Activated CD4-positive, alpha-beta T cell treated with anti-CD3 and anti-CD28 coated beads, Interleukin-2, amount 50 U/mL, for 16 hours (primary cell): ENCODE results near the gene INO80C.
"Not testable (repeated sequence)": the region's sequence is repeated elsewhere in the genome, so short reads cannot be mapped to it uniquely, and the experiment has no call there.

Source experiments
- DNase-seq: peaks from one replicate; pipeline ENCODE4 v3.0.0-alpha.2; 2020

Gene INO80C

DNA sequence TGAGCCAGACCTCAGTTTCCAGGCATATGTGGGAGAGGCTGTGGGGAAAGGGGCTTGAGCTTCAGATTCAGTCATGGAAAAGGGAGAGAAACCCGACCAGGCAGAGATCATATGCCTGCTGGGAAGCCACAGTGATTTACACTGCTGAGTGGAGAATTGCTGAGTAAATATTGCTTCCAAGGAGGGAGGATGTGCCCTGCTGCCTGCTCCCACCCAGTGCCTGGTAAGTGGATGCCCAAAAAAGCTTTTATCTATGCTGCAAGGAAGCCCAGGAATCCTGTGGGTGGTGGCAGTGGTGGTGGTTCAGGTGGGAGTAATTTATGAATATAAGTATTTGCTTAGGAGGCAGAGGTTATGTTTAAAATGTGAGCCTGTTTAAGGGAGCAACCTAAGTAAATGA lies 39.5 kb downstream of the INO80C start:
- DNase-seq = no peak

DNA sequence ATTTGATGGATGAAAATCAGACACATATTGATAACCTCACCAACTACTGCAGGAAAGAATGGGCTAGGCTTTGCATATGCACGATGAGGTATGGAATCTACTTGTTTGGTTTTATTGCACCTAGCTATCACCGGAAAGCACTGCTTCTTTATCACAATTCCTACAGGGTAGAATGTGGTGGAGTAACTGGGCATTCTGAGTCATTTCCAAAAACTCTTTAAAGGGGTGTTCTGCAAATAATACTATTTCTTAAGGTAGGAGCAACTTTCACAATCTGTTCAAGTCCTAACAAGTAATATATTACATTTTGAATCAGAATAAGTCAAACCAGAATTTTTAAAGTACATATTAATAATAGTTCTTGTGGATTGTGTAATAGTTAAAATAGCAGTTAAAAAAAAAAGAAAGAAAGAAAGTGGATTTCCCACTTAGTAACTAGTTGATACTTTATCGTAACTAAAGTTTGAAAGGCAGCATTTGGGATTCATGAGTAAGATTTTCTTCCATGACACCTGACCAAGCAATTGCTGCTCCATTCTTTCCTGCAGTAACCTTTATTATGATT lies 40.5 kb downstream of the INO80C start:
- no peak for DNase-seq

DNA sequence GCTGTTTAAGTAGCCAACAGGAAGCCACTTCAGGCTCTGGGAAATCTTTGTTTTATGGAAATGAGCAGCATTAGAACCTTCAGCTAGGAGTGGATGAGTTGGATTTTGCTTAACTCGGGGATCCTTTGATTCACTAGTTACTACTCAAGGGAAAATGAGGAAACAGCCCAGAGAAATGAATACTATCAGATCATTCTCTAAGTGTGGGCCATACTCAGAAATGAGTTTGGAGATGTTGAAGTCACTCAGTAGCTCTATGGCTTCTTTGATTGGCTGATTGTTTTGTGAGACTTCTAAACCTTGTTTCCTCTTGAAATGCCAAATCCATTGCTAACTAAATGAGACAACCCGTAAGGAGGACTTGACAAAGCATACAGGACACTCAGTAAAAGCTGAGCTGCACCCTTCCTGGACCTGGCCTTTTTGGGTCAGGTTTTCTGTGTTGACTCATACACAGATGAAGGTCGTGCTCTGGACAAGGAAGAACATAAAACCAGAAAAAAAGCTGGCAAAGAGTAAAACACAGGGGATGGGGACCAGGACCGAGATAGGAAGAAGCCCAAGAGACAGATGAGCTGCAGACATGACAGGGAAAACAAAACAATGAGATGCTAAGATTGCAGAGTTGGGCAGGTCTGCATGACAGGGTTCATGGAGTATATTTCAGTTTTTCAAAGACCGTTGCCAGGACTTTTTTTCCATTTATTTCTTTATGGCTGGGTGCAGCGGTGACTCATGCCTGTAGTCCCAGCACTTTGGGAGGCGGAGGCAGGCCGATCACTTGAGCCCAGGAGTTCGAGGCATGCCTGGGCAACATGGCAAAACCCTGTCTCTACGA lies 41.6 kb downstream of the INO80C start:
- DNase-seq = no peak

DNA sequence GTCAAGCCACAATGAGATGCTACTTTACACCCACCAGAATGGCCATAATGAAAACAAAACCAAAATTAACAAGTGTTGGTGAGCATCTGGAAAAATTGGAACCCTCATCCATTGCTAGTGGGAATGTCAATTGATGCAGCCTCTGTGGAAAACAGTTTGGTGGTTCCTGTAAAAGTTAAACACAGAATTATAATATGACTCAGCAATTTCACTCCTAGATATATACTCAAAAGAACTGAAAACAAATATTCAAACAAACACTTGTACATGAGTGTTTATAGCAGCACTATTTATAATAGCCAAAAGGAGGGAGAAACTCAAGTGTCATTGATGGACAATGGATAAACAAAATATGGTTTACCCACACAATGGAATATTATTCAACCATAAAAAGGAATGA lies 43.0 kb downstream of the INO80C start:
- no peak for DNase-seq

DNA sequence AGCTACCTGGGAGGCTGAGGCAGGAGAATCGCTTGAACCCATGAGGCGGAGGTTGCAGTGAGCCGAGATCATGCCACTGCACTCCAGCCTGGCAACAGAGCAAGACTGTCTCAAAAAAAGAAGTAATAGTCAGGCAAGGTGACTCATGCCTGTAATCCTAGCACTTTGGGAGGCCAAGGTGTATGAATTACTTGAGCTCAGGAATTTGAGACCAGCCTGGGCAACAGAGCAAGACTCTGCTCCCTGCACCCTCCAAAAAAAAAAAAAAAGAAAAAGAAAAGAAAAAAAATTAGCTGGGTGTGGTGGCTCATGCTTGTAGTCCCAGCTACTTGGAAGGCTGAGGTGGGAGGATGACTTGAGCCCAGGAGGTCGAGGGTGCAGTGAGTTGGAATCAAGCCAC lies 44.7 kb downstream of the INO80C start:
- DNase-seq = not testable (repeated sequence)

DNA sequence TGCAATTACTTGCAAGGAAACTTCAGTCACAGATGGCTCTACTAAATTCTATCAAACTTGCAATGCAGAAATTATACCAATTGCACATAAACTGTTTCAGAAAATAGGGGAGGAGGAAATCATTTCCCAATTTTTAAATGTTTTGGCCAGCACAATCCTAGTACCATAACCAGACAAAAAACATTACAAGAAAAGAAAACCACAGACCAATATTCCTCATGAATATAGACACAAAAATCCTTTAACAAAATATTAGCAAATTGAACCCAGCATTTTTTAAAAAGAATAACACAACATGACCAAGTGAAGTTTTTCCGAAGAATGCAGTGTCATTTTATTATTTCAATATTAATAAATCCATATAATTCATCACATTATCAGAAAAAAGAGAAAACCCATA lies 45.8 kb downstream of the INO80C start:
- no peak for DNase-seq

DNA sequence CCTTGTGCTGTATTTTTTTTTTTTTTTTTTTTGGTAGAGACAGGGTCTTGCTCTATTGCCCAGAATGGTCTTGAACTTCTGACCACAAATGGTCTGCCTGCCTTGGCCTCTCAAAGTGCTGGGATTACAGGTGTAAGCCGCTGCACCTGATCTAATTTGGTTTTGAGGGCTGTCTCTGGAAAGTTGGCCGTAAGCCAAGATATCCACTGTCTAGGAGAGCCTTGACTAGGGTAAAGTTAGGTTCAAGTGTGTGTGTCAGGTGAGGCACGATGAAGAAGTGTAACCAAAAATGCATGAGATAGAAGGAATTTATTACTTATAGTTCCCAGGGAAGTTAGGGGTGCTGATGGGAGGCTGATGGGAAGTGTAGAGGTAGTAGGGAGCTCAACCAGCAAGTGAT lies 46.7 kb downstream of the INO80C start:
- DNase-seq = no peak

DNA sequence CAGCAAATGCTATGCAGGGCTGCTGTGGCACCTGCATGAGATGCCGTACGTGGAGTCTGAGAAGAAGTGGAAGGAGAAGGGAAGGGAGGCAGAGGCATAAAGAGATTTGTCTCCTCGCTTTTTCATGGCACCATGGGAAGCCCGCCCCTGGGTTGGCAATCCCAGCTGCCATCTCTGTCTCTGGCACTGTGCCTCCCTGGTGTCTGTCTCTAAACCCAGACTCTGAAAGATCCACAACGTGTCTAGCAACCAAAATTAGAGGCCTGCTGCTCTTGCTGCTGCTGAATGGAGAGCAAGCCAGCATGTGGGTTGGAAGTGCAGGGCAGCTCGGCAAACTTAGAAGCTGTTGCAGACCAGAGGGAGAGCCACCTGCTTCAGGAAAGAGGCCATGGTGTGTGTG lies 53.1 kb downstream of the INO80C start:
- DNase-seq = no peak

DNA sequence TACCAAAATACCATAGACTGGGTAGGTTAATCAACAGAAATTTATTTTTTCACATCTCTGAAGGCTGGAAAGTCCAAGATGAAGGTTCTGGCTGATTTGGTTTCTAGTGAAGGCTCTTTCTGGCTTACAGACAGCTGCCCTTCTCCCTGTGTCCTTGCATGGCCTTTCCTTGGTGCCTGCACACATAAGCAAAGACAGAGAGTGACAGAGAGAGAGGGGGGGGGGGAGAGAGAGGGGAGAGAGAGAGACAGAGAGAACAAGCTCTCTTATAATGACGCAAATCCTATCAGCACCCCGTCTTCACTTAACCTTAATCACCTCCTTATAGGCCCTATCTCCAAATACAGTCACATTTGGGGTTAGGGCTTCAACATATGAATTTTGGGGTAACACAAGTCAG lies 53.9 kb downstream of the INO80C start:
- DNase-seq = no peak

DNA sequence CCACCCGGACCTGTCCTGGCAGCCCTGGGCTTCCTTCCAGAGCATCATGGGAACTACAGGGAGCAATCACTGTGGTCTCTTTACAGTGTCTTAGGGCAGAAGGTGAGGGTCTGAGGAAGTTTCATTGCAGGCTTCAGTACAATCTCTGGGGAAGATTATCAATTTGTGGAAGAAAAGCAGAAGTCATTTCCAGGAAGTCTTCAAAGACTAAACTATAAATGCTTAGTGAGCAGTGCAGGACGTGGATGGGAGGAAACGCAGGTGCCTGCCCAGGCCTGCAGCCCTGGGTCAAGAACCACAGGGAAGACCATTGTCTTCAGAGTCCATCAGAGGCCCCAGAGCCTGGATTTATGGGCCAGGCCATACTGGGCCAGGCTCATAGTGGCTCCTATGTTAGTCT lies 54.3 kb downstream of the INO80C start:
- DNase-seq = no peak

DNA sequence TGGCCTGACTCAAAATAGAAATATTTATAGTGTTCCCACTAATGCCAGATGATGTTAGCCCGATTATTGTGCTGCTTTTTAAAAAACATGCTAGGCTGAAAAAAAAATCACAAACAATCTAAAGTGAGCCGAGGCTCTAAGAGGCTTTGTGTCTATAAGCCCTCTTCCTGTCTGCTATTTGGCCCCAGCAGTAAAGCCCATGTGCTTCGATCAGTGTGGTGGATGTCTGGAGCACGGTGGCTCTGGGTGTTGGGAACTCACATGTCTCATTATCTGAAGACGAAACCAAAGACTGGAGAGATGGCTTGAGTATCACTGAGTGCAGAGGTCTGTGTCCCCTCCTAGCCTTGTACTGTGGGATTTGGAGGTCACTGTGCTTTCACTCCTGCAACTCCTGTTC lies 55.1 kb downstream of the INO80C start:
- DNase-seq = no peak

DNA sequence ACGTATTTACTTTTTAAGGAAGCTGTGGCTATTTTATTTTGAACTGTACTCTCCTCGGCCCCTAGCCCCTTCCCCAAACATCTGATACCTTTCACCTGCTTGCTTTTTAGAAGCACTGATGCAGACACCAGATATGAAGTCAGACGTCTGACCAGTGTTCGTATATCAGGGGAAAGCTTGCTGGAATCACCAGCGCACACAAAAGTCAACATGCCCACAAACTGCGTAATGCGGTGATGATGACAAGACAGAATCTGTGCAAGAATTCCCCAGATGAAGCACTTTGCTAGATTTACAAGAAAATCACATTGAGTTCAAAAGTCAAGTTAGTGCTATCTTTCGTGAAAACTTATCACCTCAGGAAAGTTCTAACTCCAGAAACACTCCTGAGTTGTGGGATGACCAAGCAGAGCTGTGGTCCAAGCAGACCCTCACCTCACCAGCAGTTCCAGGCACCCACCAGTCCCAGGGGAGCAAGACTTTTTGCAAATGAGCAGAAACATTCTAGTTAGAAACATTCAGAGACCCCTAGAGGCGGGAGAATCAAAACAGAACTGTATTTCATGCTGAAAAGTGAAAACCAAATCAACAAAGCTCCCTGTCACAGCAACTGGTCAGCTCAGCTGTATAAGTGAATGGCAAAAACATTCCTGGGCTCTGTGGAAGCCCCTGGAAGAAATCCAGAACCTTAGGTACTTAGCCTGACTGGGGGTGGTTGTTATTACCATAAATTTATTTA lies 55.7 kb downstream of the INO80C start:
- no peak for DNase-seq

DNA sequence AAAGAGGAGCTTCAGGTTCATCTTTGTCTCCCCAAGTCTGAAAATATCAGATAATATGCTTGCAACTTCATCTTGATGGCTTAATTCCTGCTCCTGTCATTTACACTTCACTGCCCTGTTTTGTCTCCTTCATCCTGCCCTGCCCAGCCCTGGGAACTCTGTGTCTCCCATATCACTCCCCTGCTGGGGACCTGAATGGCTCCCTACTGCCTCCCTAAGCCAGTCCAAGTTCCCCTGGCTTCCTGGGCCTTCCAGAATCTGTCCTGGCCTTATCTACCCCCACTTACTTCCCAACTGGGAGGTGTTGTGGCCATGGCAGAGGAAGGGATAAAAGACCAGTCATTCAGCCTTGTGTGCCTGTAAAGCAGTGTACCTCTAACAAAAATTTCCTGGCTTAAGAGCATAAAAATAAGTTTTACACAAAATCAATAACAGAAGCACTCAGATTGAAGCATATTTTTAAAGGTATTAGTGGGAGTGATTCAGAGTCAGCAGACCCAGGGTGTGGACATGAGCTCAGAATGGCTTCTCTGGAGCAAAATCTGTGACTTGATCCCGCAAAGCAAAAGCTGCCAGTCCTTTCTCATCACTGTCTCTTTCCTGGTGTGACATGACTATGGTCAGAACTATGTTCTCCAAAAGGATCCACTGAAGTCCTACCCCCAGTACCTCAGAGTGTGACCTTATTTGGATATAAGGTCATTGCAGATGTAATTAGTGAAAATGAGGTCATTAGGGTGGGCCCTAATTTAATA lies 59.1 kb downstream of the INO80C start:
- no peak for DNase-seq

DNA sequence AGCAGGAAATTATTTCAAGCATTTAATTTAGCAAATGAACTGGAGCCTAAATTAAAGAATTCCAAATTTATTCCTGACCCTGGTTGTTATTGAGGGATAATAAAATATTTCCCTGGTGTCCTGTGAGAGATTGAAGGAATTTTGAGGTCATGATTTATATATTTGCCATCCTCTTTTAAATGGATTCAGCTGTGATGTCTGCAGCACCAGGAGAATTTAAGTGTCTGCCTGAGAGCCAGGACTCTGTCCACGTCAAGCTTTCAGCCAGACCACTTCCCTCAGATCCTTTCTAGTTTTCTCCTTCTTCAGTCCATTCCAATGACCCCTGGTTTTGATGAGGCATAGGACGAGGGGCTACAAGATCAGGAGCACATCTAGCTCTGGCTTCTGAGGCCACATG lies 59.9 kb downstream of the INO80C start:
- no peak for DNase-seq

DNA sequence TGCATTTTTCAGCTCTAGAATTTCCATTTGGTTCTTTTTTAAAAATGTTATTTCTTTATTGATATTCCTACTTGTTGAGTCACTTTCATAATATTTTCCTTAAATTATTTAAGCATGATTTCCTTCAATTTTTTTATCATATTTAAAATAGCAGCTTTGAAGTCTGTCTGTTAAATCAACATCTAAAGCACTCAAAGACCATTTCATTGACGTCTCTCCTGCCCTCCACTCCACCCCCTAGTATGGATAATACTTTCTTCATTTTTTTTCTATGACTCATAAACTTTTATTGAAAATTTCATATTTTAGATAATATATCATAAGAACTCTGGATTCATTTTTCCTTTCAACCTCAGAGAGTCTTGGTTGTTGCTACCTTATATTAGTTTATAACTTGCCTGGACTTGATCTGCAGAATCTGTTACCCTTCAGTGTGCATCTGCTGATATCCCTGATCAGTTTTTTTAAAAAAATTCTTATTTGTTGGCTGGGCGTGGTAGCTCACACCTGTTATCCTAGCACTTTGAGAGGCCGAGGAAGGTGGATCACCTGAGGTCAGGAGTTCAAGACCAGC lies 61.6 kb downstream of the INO80C start:
- DNase-seq = no peak

DNA sequence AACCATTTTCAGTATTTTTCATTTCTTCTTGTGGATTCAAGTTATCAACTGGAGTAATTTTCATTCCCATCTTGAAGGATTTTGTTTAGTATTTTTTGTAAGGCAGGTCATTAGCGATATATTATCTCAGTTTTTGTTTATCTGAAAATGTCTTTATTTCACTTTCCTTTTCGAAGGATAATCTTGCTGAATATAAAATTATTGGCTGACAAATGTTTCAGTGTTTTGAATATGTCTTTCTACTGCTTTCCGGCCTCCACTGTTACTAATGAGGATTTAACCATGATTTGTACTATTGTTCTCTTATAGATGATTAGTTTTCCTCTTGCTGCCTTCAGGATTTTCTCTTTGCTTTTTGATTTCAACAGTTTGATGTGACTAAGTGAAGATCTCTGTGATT lies 62.4 kb downstream of the INO80C start:
- no peak for DNase-seq

DNA sequence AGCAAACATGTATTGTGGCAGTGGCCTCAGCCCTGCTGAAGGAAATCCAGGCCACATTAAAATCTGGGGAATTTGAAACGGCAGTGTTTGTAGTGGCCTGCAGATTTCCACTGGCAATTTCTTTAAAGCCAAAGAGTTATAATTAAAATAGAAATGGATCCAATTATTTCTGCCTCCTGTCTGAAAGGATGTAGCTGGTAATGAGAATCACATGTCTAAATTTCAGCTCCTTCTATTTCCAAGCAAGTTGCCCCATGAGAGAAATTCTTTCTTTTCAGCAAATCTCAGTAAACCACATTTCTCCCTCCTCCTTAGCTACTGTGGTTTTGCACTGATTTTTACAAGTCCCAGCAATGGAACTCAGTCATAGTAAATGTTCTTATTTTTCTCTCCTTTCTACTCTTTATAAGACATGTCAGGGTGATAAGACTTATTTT lies 65.2 kb downstream of the INO80C start:
- DNase-seq = no peak

DNA sequence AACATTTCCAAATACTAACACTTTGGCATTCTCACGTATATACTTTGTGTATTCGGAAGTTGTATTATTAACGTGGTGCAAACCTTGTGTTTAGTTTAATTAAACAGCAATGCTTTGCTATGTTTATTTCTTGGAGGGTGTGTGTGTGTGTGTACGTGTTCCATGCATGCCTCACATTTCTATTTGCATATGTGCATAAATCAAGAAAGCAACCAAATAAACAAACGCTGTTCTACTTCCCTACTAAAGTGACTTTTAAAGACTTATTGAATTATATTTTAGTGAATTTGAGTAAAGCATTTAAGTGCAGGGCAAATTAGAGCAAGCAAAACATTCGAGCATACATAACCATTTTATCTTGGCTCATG lies 66.4 kb downstream of the INO80C start:
- no peak for DNase-seq

DNA sequence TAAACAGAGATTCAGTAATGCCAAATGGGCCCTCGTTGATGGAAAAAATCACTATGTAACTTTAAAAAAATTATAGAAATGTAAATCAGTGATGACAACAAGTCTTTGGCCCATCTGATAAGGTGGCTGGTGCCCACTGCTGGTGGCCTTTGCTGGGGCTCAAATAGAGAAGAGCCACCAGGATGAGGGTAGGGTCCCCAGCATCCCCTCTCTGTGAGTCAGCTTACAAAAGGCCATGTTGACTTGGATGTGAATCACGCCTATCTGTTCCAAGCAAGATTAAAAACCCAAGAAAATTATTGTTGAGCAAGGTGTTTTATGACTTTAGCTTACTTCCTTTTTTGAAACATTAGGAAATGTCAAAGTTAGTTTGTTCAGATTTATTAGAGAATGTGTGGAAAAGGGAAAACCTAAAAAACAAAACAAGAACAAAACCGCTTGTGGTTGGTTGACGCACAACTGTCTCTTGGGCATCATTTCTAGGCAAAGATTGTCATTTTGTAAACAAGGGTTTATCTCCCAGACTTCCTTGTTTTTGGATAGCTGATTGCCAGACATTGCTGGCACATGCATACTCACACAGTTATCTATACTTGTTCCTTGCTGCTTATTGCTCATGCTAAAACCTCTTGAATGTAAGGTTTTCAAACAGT lies 66.9 kb downstream of the INO80C start:
- DNase-seq = no peak

DNA sequence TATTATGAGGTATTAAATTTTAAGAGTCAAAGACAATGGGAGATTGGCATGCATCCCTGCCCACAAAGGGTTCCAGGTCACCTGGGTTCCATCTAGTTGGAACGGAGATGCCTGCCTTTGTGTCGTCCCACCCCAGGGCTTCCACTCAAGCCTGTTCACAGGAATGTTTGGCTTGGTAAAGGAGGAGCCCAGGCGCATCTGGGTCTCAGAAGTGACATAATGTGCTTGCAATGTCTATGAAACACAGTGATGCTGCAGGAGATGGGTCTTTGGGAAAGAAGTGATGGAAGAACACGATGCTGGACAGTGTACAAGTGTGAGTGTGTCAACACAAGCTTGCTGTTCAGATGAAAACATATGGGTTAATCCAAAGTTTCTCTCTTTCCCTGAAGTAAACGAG lies 71.0 kb downstream of the INO80C start:
- DNase-seq = no peak

DNA sequence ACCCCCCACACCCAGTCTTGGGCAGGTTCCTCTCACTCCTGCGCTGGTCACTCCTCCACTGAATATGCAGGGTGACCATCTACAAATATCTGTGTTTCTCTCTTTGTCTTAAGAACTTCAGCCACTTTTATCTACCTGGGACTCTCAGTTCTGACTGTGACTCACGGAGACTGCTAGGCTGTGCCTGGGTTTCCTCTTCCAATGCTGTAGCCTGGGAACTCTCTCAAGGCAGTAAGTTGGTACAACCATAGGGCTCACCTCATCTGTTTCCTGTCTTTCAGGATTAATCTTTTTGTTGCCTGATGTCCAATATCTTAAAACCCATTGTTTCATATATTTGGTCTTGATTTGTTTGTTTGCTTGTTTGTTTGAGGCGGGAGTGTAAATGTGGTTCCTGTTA lies 73.4 kb downstream of the INO80C start:
- DNase-seq = no peak

DNA sequence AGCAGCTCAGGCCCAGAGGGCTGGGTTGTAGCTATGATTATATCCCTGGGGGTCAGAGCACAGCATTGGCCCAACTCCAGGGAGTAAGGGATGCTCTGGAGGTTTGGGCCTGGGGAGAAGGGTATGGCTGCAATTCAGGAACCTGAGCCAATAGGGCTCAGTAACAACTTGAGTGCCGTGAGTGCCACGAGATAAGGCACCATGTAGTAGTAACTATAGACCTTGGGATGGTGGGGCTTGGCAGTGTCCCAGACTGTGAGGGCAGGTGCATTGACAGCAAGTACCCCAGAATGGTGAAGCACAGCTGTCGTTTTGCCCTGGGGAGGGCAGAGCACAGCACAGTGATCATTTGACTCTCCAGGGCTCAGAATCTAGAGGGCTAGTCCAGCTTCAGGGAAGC lies 75.5 kb downstream of the INO80C start:
- no peak for DNase-seq

DNA sequence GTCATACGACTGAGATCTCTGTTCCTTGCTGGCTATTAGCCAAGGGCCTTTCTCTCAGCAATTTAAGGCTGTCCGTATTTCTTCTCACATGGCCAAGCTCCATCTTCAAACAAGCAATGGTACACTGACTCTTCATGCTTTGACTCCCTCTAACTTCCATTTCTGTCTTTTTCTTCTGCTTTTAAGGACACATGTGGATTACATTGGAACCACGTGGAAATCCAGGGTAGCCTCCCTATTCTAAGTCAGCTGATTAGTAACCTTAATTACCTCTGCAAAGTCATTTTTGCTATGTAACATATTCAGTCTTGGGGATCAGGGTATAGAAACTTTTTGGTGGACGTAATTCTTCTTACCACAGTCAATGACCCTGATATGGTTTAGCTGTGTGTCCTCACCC lies 79.2 kb downstream of the INO80C start:
- no peak for DNase-seq
